Ecto neural progenitor cell (in vitro differentiated cells): Measurements from ENCODE around the gene LLGL2.
"Not testable (repeated sequence)": the region's sequence is repeated elsewhere in the genome, so short reads cannot be mapped to it uniquely, and the experiment has no call there.

Experiments
- DNase-seq: peaks from one replicate; pipeline ENCODE4 v3.0.0-alpha.2; 2018; ENCODE audit warnings: low spot score

The LLGL2 gene

DNA sequence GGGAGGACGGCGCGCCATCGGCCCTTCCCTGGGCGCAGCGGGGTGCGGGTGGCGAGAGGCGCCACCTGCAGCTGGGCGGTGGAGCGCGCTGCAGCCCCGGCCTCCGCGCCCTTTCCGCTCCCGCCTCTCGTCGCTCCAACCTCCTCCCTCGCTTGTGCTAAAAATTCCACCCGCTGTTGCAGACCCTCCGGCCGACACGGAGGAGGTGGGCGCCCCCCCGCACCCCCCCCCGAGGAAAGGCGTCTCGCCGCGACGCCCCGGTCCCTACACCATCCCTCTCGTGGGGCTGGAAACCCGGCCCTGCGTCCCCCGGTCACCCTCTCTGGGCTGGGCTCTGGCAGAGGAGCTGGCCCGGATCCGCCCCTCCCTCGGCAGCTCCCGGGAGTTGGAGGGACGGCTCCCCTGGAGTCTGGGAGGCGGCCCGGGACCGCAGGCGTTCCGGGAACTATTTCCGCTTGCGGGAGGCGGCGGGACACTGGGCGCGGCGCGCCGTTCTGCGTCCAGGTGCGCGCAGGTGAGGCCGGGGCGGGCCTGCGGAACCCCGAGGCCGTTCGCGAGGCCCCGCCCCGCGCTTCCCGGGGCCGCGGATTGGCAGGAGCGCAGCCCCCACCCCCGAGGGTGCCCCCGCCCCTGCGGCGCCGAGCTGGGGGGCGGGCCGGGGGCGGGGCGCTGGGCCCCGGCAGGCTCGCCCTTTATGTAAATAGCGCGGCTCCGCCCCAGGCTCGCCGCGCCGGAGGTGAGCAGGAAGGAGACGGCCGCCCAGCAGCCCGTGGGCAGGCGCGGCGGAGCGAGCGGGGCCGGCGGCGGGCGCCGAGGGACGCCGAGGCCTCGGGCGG, at the start of gene LLGL2:
Gene LLGL2 (plus strand): TSS at position 728 of the 836 bp plus-strand sequence. CDS start 17,730 bp downstream, outside the sequence.
- peak; percentile 93 for DNase-seq

GRCh38 chr17:75475851-75476250, 49.6 kb upstream of the LLGL2 start:
- no peak for DNase-seq

- DNase-seq, result no peak
Observed at GRCh38 chr17:75476271-75476671, 49.2 kb upstream of the LLGL2 start.

DNA sequence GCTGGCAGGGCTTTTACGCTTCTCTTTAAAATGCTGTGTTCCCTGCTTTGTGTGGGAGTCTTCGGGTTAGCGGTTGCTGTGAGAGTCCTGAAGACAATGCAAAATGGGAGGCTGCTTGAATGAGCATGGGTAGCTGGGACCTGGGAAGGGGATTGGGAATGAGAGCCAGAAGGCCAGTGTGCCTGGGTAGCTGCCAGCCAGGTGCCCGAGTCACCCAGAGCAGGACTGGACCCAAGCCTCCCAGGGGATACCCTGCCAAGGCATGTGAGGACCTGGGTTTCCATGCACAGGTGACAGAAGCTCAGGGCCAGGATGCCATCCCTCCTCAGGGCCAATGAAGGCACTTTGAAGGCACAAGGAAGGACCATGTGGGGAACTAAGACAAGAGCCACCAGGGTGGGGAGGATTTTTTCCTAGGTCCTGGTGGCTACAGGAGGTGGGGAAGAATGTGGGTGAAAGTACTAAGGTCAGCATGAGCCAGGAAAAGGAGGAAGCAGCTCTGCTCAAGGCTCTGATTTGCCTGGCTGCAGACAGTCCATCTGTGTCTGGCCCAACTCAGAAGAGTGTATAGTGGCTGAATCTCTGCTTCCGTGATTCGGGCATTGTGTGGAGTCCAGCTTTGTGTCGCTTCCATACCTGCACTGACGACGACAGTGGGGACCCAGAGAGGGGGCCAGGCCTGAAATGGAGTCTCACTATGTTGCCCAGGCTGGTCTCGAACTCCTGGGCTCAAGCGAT, 48.6 kb upstream of the LLGL2 start:
- peak; percentile 52 for DNase-seq

- DNase-seq, result not testable (repeated sequence)
Observed at GRCh38 chr17:75477490-75477862, 48.0 kb upstream of the LLGL2 start.

- DNase-seq, result peak; percentile 63
Observed at GRCh38 chr17:75478508-75478907, 47.0 kb upstream of the LLGL2 start.

DNA sequence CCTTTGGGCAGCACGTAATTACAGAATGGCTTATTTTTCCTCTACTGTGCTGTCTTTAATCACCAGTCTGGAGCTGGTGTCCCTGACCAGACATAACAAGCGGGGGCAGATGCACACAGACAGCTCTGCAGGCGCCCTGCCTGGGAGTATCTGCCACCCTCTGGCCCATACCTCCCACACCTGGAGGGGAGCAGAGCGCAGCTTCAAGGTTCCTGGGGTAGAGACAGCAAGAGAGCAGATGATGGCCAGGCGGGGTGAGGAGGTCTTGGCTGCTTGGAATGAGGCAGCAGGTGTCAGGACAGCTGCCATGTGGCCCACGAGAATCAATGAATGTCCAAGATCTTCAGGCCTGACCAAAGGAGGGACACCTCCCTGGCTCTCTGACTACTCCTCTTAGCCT, 45.2 kb upstream of the LLGL2 start:
- DNase-seq, result no peak

- DNase-seq, result peak; percentile 76
Observed at GRCh38 chr17:75481194-75482068, 44.1 kb upstream of the LLGL2 start.

GRCh38 chr17:75482098-75482942, 43.2 kb upstream of the LLGL2 start:
- DNase-seq, result no peak

DNA sequence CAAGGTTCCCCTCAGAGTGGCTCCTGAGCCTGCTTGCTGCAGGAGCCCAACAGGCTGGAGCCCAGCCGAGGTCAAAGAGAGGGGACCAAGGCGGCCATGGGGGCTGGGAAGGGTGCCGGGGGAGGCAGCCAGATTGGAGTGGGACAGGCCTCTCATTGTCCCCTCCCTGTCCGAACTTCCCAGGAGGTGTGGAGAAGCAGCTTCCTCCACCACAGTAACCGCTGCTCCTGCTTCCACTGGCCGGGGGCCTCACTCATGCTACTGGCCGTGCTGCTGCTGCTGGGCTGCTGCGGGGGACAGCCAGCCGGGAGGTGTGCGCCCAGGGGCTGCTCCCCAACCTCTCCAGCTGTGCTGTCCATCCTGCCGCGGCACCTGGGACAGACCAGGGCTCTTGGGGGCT, 39.8 kb upstream of the LLGL2 start:
- no peak for DNase-seq

GRCh38 chr17:75486151-75486550, 39.3 kb upstream of the LLGL2 start:
- no peak for DNase-seq

GRCh38 chr17:75486951-75487350, 38.5 kb upstream of the LLGL2 start:
- DNase-seq, result no peak

- DNase-seq, result no peak
Observed at GRCh38 chr17:75487351-75488070, 38.0 kb upstream of the LLGL2 start.

DNA sequence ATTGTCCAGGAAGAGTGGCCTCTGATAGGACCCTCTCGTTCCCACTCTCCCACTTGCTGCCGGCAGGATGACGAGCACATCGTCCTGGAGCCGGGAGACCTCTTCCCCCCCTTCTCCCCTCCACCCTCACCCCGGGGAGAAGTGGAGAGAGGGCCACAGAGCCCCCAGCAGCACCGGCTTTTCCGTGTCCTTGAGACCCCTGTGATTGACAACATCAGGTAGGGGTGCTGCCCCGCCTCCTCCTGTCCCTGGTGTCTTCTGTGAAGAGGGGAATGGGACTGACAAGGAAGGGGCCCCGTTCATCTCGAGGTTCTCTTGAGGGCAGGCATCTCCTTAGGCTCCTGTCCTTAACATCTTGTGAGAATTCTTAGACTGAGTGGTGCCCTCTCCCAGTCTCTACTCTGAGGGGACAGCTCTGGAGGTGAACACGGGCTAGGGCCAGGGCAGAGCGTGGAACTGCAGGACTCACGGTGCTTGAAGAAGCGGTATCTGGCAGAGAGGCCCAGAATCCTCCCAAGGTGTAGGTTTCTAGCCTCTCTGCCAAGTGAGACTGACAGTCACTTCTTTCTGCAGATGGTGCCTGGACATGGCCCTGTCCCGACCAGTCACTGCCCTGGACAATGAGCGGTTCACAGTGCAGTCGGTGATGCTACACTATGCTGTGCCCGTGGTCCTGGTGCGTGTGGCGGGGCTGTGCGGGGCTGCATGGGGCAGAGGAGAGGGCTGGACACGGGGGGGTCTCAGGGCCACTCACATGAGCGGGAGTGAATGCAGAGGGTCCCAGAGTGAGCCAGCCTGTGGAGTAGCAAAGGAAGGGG, 36.6 kb upstream of the LLGL2 start:
- no peak for DNase-seq

- no peak for DNase-seq
Observed at GRCh38 chr17:75489511-75489955, 36.0 kb upstream of the LLGL2 start.

DNA sequence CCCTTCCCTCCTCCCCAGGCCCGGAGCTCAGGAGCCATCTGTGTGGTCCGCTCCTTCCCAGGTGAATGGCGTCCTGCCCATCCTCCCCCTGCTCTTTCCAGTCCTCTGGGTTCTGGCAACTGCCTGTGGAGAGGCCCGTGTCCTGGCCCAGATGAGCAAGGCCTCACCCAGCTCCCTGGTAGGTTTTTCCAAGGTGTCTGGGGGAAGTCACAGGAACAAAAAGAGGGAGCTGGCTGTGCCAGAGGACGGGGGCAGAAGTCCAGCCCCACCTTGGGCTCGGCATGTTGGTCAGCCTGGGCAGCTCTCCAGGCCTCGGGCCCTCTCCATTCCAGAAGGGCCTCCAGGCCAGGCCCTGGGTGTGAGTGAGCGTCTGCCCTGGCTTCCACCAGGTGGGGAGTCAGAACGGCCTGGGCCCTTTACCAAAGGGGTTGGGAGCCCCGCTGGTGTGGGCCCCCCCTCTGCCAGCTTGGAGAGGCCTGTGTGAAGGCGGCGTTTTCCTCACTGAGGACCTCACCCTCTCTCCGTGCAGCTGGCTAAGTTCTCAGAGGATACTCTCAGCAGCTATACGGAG, 35.2 kb upstream of the LLGL2 start:
- no peak for DNase-seq

DNA sequence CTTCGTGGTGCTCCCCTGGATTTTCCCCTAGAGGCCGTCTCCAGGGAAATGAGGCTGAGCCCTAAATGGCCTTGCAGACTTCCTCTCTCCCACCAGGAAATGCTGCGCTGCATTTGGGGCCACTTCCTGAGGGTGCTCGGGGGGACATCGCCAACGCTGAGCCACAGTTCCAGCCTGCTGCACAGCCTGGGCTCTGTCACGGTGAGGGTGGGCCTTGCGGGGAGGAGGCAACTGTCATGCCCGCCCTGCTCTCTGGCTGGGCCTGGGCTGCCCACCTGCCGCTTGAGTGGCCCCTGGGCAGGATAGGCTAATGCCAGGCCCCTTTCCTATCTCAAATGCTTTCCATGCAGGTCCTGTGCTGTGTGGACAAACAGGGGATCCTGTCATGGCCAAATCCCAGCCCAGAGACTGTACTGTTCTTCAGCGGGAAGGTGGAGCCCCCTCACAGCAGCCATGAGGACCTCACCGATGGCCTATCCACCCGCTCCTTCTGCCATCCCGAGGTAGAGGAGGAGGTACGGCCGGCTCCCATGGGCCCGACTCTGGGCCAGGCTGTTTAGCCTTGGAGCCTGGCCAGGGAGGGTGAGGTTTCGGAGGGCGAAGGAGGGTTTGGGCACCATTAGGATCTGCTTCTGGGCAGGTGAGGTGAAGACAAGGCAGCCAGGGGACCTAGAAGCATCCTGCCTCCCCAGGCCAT, 34.4 kb upstream of the LLGL2 start:
- DNase-seq, result no peak

- no peak for DNase-seq
Observed at GRCh38 chr17:75491680-75492079, 33.8 kb upstream of the LLGL2 start.
